Forelimb muscle (tissue), 1 donor: ENCODE data around the gene KCNC3. TPM values are rescaled to one million over a fixed set of nuclear protein-coding genes. Genes with fewer than 3 reads are reported as not detected.

ENCODE experiments used
- DNase-seq: peaks from one replicate; pipeline ENCODE4 v3.0.0-alpha.2; 2013; ENCODE audit warnings: low read depth
- polyA plus RNA-seq: library from polyadenylated mRNA; unstranded; fragments of 120-200 nt; gene quantifications from one replicate; pipeline ENCODE4 v1.2.1, GENCODE V29; 2013; ENCODE audit not compliant: insufficient read length

Gene KCNC3
- polyA plus RNA-seq, 1 donor: 1.3 TPM

GRCh38 chr19:50276370-50277063 lies 52.7 kb downstream of the KCNC3 start:
- no peak for DNase-seq

GRCh38 chr19:50275577-50276368 lies 53.4 kb downstream of the KCNC3 start:
- no peak for DNase-seq

GRCh38 chr19:50273821-50274220 lies 55.4 kb downstream of the KCNC3 start:
- DNase-seq: no peak

- no peak for DNase-seq
Measured at GRCh38 chr19:50272263-50272897, 56.8 kb downstream of the KCNC3 start.

GRCh38 chr19:50269653-50270052 lies 59.5 kb downstream of the KCNC3 start:
- DNase-seq: no peak

GRCh38 chr19:50268501-50268900 lies 60.7 kb downstream of the KCNC3 start:
- DNase-seq: no peak

GRCh38 chr19:50268041-50268440 lies 61.1 kb downstream of the KCNC3 start:
- DNase-seq: no peak

GRCh38 chr19:50266896-50267295 lies 62.3 kb downstream of the KCNC3 start:
- no peak for DNase-seq

- no peak for DNase-seq
Measured at GRCh38 chr19:50266041-50266440, 63.1 kb downstream of the KCNC3 start.

GRCh38 chr19:50264483-50265186 lies 64.5 kb downstream of the KCNC3 start:
- no peak for DNase-seq

GRCh38 chr19:50263176-50263575 lies 66.0 kb downstream of the KCNC3 start:
- DNase-seq: no peak

Other genes starting within 250 kb of the KCNC3 start
- gene IZUMO2, start 166.1 kb downstream of the KCNC3 start, polyA plus RNA-seq: not detected
- gene MYH14, start 125.8 kb downstream of the KCNC3 start, polyA plus RNA-seq: 53.2 TPM
- gene NAPSA, start 36.3 kb upstream of the KCNC3 start, polyA plus RNA-seq: 1.2 TPM
- 20.9 TPM for gene NR1H2, start 47.1 kb upstream of the KCNC3 start, polyA plus RNA-seq
- 15.2 TPM for gene POLD1, start 55.0 kb upstream of the KCNC3 start, polyA plus RNA-seq
- 0.71 TPM for gene SPIB, start 89.6 kb upstream of the KCNC3 start, polyA plus RNA-seq
- 67.9 TPM for gene MYBPC2, start 103.5 kb upstream of the KCNC3 start, polyA plus RNA-seq
- gene EMC10, start 147.1 kb upstream of the KCNC3 start, polyA plus RNA-seq: 117 TPM
- gene GARIN5A, start 147.5 kb upstream of the KCNC3 start, polyA plus RNA-seq: 5.7 TPM
- 24.6 TPM for gene JOSD2, start 181.8 kb upstream of the KCNC3 start, polyA plus RNA-seq
- gene ASPDH, start 184.5 kb upstream of the KCNC3 start, polyA plus RNA-seq: 1.4 TPM
- 8.5 TPM for gene LRRC4B, start 239.1 kb upstream of the KCNC3 start, polyA plus RNA-seq